Measurements from ENCODE around the gene MAGI1.
"Not testable (repeated sequence)": the region's sequence is repeated elsewhere in the genome, so short reads cannot be mapped to it uniquely, and the experiment has no call there.

MAGI1 gene

GRCh38 chr3:65653731-65654130 is 385.0 kb downstream of the MAGI1 start:
- no peak for DNase-seq

GRCh38 chr3:65650247-65650646 is 388.5 kb downstream of the MAGI1 start:
- no peak for DNase-seq

- DNase-seq = no peak
Observed at GRCh38 chr3:65647369-65647768, 391.3 kb downstream of the MAGI1 start.

- DNase-seq = no peak
Observed at GRCh38 chr3:65642883-65643282, 395.8 kb downstream of the MAGI1 start.

- DNase-seq = no peak
Observed at GRCh38 chr3:65641777-65642176, 396.9 kb downstream of the MAGI1 start.

GRCh38 chr3:65641045-65641444 is 397.7 kb downstream of the MAGI1 start:
- DNase-seq = no peak

- no peak for DNase-seq
Observed at GRCh38 chr3:65639444-65639843, 399.3 kb downstream of the MAGI1 start.

- DNase-seq = no peak
Observed at GRCh38 chr3:65638301-65638700, 400.4 kb downstream of the MAGI1 start.

- no peak for DNase-seq
Observed at GRCh38 chr3:65636326-65636725, 402.4 kb downstream of the MAGI1 start.

- DNase-seq = no peak
Observed at GRCh38 chr3:65635657-65636056, 403.1 kb downstream of the MAGI1 start.

- DNase-seq = no peak
Observed at GRCh38 chr3:65633018-65633638, 405.6 kb downstream of the MAGI1 start.

- no peak for DNase-seq
Observed at GRCh38 chr3:65632414-65632813, 406.3 kb downstream of the MAGI1 start.

- DNase-seq = no peak
Observed at GRCh38 chr3:65628978-65629377, 409.7 kb downstream of the MAGI1 start.

GRCh38 chr3:65627062-65627461 is 411.7 kb downstream of the MAGI1 start:
- DNase-seq = no peak

GRCh38 chr3:65625305-65625704 is 413.4 kb downstream of the MAGI1 start:
- no peak for DNase-seq

- DNase-seq = no peak
Observed at GRCh38 chr3:65623362-65623761, 415.4 kb downstream of the MAGI1 start.

GRCh38 chr3:65619888-65620287 is 418.8 kb downstream of the MAGI1 start:
- no peak for DNase-seq

GRCh38 chr3:65619451-65619881 is 419.3 kb downstream of the MAGI1 start:
- DNase-seq = no peak

- no peak for DNase-seq
Observed at GRCh38 chr3:65618599-65618998, 420.1 kb downstream of the MAGI1 start.

GRCh38 chr3:65617787-65618186 is 420.9 kb downstream of the MAGI1 start:
- no peak for DNase-seq

GRCh38 chr3:65617209-65617608 is 421.5 kb downstream of the MAGI1 start:
- DNase-seq = no peak

GRCh38 chr3:65616563-65616962 is 422.2 kb downstream of the MAGI1 start:
- no peak for DNase-seq

GRCh38 chr3:65615329-65615728 is 423.4 kb downstream of the MAGI1 start:
- no peak for DNase-seq

- DNase-seq = no peak
Observed at GRCh38 chr3:65614585-65614984, 424.1 kb downstream of the MAGI1 start.

- DNase-seq = not testable (repeated sequence)
Observed at GRCh38 chr3:65607965-65608460, 430.7 kb downstream of the MAGI1 start.
